COLO668 (cell line): ENCODE data around the gene NAT16.
A peak's percentile ranks its signal among the peaks of the same experiment; 100 is the strongest.
"Not testable (repeated sequence)": the region's sequence is repeated elsewhere in the genome, so short reads cannot be mapped to it uniquely, and the experiment has no call there.

ENCODE experiments used
- DNase-seq: peaks from one replicate; lab custom pipeline; 2025; ENCODE audit not compliant: unreplicated experiment; lab: John Stamatoyannopoulos, UW

NAT16 gene

DNA sequence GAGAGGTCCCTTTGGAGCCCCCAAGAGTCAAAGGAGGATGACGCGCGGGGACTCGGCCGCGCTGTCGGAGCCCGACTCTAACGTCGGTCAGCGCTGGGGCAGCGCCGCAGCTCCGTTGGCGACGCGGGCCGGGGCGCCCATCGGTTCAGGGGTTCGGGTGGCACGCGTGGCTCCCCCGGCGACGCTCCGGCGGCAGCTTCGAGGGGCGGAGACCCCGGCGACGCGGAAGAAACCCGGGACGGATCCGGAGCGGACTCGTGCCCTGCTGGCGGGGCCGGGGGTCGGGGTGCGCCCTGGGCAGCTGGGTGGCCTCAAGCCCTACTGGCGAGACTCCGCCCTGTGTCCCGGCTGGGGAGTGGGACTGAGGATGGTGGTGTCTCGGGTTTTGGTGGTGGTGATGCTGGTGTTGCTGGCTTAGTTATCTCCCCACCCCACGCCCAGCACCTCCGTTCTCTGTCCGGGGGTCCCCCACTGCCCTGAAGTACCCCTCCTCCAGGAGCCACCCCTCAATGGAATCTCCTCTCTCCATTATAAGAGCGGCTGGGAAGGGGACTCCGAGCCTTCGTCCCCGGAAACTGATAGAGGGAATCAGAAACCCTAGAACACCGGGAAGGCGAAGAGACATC, at the start of gene NAT16:
Gene NAT16 (minus strand): TSS at position 164 of the 626 bp plus-strand sequence. CDS start 5,486 bp downstream, outside the sequence.
- no peak for DNase-seq

DNA sequence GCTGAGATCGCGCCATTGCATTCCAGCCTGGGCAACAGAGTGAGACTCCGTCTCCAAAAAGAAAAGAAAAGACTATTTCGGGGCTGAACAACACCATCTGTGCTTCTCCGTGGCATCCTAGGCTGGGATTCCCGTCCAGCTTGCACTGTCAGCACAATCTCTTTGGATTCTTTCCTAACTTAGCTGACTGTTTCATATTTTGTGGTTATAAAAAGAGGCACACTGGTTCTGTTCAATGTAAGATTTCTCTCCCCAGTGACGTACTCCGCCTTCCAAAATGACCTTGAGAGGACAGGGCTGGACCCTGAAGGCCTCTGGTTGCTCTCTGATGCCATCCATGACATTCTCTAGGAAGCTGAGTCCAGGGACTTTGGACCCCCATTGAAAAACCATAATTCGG, 46.6 kb upstream of the NAT16 start:
- DNase-seq, result no peak

DNA sequence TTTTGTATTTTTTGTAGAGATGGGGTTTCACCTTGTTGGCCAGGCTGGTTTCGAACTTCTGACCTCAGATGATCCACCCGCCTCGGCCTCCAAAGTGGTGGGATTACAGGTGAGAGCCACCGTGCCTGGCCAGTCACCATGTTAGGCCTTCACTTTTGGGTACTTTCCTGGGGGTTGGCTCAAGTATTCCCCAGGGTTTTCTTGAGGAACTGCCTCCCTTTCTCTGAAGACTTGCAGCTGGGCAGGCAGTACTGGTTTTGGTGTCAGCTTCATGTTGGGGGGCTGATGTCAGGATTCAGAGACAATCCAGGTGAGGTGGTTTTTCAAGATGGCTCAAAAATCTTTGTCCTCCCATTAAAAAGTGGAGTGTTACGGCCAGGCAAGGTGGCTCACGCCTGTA, 45.6 kb upstream of the NAT16 start:
- DNase-seq, result no peak

DNA sequence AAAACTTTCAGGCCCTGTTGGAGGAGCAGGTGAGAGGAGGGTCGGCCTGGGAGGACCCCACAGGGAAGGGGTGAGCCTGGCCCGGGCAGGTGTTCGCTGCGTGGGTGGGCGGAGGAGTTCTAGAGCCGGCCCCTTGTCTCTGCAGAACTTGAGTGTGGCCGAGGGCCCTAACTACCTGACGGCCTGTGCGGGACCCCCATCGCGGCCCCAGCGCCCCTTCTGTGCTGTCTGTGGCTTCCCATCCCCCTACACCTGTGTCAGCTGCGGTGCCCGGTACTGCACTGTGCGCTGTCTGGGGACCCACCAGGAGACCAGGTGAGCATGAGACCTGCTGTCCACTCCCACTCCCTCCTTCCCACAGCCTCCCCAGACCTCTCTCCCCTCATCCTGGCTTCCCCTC, 43.4 kb upstream of the NAT16 start:
- no peak for DNase-seq

DNA sequence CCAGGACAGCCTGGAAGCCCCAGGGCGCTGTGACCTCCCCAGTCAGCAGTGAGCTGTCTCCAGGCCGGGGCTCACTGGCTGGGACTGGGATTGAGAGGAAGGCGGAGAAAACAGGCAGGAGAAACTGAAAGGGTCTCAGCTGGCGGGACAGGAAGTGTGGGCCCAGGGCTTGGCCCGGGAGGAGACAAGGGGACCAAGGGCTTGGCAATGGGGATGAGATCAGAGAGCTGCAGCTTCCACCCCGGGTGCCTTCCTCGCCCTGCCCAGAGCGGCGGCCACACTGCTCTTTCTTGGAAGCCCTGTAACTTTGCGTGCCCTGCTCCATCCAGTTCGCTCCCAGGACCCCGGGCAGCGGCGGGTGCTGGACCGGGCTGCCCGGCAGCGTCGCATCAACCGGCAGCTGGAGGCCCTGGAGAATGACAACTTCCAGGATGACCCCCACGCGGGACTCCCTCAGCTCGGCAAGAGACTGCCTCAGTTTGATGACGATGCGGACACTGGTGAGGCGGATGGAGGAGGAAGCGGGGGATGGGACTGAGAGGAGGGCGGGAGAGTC, 42.3 kb upstream of the NAT16 start:
- no peak for DNase-seq

DNA sequence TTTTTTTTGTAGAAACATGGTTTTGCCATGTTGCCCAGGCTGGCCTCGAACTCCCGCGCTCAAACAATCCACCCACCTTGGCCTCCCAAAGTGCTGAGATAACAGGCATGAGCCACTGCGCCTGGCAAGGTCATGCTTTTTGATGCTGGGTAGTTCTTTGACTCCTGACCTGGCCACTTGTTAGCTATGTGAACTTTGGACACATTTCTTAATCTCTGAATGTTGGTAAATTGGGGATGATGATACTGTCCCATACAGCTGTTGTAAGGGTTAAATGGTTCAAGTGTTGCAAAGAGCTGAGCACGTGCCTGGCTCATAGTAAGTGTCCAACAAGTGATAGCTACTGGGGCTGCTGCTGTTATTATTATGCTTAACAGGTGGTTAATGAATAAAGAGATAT, 40.2 kb upstream of the NAT16 start:
- DNase-seq, result no peak

DNA sequence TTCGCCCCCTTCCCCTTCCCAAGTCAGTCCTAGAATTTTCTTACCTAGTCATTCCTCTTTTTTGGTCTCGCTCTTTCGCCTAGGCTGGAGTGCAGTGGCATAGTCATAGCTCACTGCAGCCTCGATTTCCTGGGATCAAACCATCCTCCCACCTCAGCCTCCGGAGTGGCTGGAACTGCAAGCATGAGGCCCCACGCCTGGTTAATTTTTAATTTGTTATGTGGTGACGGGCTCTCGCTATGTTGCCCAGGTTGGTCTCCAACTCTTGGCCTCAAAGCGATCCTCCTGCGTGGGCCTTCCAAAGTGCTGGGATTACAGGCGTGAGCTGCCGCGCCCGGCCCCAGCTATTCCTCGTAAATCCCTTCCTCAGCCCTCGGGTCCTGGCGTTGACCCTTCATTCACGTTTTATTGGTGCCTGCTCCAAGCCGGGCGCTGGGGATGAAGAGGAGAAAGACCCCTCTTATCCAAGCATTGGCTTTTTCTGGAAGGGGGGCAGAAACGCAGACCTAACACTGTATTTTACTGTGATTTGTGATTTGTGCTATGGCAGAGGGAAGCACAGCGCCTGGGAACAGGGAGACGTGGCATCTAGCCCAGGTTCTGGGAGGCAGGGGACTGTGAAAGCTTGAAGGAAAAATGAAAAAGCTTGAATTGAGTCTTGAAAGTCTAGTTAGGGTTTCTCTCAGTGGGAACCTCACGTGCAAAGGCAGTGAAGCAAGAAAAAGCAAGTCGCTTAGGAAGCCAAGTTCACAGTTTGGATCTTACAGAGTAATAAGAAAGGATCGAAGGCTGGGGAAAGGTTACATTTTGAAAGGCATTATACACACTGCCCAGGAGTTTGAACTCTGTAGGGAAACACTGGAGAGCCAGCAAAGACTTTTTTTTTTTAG, 38.4 kb upstream of the NAT16 start:
- peak; percentile 43 for DNase-seq

DNA sequence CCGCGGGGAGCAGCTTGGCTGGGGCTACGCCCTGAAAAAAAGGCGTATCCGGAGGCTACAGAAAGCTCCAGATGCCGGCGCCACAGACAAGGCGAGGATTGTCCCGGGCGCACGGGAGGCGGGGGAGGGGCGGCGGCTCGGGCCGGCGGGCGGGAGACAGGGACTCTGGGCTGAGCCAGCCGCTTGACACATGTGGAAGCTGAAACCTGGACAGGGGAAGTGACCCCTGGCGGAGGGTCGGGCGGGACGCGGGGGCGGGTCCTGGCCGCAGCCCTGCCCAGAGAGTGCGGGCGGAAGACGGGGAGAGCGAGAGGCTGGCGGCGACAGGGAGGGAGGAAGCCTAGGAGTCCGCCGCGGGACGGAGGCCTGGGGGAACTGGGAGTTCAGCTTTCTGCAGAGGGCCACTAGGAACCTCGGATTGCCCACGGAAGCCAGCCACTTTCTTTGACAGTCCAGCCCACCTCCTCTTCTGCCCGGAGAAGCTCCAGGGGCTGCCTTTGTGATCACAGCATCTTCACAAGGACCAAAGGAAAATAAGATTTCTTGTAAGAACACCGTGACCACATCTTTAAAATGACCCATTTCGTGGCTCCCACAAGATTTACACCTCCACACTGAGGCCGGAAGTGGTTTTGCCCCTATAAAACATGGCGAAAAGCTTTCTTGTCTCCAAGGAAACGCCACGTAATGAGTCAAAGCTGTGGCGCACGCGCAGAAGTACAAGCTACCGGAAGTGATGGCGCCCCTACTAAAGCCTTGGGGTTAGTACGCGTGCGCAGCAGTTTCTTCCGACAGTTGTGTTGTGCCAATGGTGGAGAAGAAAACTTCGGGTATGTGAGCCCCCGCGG, 37.5 kb upstream of the NAT16 start, which contains the start of the genes PLOD3 and ZNHIT1:
Gene PLOD3 (minus strand): TSS at position 194 of the 848 bp plus-strand sequence. CDS start 307 bp downstream, outside the sequence.
Gene ZNHIT1 (plus strand): TSS at position 778 of the 848 bp plus-strand sequence. CDS start 31 bp downstream, at position 809.
- peak; percentile 97 for DNase-seq

DNA sequence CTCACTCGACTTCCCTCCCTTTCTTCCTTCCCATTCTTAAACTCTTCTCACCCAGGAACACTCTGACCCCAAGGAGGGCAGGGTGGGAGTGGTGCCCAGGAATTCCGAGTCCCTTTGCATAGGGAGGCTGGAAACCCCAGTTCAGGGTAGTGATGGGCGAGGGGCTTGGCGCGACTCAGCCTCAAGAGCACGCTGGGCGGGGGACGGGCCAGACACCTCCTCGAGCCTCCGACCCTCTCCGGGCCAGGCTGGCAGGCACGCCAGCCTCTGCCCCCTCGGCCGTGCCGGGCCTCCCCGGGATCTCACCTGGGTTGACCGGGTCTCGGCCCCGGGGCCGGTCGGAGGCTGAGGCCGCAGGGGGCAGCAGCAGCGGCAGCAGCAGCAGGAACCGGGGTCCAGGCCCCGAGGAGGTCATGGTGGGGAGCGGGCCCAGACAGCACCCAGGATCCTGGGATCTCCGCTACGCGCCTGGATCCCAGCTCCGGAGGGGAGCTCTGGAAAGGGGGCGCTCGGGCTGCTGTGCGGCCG, 36.8 kb upstream of the NAT16 start:
- no peak for DNase-seq

DNA sequence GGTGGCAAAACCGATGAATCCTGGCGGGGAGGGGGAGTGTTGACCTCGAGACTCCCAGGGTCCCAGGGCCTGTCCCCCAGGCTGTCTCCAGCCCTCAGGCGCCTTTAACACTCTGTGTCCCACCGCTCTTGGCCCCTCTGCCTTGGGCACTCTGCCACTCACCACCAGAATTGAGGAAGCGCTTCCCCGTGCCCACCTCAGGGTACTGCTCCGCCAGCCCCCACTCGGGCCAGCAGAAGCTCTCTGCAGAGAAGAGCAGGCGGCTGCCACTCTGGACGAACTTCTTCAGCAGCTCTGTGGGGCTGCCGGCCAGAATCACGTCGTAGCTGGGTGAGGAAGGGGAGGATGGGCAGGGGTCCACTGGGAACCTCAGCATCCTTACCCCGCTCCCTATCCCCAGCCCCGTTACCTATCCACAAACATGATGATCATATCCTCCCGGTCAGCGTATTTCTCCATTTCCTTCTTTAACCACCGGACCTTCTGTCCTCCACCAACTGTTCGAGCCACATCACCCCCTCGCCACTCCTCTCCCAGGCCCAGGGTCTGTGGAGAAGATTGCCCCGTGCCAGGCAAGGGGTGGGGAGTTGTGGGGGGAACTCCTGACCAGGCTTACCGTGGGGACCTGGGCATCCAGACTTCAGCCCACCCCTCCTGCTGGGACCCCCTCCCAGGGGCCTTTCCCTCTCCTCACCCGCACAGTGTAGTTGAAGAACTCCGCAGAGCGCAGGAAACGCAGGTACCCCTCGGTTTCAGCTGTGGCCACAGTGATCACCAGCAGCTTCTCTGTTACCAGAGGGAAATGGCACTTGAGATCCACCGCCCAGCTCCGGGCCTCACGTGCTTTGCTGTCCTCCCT, 36.1 kb upstream of the NAT16 start:
- DNase-seq, result peak; percentile 14

DNA sequence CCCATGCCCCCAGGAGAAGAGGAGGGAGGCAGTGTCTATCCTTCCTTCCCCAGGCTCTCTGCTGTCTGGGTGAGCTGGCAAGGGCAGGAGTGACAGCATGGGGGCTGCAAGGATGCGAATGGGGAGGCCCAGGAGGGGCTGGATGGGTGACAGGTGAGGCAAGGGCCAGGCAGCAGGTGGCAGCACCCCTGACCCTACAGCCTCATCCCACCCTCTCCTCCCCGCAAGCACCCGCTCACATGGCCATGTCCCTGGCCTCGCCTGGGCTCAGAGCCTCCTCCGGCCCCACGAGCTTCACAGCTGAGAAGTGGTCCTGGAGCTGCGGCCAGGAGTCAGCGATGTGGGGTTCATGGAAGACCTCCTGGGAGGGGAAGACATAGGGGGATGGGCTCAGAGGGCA, 31.9 kb upstream of the NAT16 start:
- no peak for DNase-seq

DNA sequence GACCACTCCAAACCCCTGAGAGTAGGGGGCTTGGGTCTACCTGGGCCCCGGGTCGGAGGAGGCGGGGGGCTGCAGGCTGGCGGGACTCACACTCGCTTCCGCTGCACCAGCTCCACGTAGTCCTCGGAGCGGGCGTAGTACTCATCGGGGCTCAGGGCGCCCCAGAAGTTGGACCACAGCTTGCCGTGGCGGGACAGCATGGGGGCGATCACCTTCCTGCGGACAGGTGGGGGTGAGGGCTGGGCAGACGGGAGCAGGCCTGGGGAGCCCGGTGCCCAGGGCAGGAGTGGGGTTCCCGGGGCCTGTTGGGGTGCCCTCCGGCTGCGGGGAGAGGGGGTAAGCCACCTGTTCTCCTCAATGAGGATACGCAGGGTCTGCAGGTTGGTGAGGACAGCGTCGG, 31.4 kb upstream of the NAT16 start:
- DNase-seq, result no peak

DNA sequence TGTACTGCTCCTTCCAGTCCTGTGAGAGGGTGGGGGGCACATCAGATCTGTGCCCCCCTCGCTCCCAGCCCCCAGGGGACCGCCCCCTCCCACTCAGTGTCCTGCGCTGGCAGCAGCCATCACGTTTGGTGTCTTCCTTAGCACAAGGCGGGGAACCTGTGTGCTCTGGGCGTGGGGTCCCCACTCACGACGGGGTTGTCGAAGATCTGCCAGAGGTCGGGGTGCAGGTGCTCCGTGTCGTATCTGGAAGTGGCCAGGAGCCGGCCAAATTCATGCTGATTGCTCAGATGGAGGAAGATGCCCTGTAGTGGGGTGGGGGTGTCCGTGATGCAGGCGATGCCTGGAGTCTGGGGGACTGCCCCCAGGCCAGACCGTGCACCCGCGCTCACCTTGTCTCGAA, 30.1 kb upstream of the NAT16 start:
- no peak for DNase-seq

DNA sequence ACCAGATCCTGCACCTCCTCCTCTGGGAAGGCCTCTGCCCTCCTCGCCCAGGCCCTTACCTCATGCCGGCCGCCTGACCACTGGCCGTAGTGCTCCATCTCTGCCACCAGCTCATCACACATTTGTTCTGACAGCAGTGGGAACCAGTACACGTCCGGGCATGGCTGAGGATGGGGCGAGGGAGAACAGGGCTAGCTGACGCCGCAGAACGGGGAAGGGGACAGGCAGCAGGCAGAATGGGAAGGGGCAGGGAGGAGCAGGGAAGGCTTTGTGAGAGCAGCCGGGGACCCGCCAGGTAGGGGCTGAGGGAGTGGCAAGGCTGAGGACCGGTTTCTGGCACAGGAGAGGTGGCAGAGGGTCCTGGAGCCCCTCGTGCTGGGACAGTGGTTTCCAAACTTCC, 28.7 kb upstream of the NAT16 start:
- DNase-seq, result no peak

DNA sequence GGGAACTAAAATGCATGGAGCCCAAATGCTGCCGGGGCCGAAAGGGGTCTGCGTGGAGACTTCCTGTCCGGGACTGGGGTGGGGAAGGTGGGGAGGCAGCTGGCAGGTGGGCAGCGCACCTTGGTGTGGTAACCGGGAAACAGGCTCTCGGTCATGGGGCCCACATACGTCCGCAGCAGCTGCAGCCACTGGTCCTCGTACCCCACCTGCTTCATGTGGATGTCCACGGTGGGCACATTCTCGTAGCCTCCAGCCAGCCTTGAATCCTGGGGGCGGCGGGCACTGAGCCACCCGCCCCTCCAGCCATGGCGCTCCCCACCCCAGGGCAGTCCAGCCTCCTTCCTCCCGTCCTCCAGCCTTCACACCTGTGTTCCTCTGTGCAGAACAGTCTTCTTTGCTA, 27.4 kb upstream of the NAT16 start:
- DNase-seq, result no peak

DNA sequence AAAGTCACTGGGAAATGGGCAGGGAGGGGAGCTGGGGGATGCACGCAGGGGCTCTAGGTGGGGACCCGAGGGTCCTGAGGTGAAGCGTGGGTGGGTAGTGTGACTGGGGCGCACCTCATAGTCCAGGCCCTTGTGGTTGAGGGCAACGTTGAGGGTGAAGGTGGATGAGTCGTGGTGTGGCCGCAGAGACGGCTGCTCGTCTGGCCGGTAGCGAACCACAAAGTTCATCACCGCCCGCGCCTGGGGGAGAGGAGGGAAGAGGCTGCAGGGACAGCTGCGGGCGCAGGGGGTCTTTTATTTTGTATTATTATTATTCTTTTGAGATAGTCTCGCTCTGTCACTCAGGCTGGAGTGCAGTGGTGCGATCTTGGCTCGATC, 26.6 kb upstream of the NAT16 start:
- DNase-seq, result no peak

DNA sequence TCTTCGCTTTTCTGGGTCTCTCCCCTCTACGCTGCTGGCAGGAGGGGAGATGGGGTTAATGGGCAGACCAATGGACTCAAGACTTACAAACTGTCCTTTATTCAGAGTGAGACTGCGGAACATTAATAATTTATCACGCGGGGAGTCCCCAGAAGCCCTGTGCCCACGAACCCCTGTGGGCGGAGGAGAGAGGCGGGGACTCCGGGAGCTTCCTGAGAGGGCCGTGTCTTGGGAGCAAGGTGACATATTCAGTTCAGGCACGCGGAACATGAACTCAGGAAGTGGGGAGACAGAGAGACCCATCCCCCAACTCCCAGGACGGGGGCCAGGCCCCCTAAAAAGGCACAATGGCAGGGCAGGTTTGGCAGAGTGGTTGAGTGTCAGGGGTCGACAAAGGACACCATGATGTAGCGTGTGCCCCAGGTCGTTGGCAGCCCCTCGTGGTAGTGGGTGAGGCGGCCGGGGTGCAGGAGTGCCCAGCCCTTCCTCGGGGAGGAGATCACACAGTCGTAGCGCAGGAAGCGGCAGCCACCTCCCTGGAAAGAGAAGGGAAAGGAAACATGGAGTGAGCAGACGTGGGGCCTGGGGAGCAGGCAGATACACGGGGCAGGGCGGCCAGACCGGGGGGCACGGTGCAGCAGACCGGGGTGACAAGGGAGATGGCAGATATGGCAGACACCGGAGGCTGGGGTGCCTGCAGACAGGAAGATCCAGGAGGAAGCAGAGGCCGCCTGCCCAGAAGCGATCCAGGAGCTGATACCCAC, 26.0 kb upstream of the NAT16 start:
- no peak for DNase-seq

DNA sequence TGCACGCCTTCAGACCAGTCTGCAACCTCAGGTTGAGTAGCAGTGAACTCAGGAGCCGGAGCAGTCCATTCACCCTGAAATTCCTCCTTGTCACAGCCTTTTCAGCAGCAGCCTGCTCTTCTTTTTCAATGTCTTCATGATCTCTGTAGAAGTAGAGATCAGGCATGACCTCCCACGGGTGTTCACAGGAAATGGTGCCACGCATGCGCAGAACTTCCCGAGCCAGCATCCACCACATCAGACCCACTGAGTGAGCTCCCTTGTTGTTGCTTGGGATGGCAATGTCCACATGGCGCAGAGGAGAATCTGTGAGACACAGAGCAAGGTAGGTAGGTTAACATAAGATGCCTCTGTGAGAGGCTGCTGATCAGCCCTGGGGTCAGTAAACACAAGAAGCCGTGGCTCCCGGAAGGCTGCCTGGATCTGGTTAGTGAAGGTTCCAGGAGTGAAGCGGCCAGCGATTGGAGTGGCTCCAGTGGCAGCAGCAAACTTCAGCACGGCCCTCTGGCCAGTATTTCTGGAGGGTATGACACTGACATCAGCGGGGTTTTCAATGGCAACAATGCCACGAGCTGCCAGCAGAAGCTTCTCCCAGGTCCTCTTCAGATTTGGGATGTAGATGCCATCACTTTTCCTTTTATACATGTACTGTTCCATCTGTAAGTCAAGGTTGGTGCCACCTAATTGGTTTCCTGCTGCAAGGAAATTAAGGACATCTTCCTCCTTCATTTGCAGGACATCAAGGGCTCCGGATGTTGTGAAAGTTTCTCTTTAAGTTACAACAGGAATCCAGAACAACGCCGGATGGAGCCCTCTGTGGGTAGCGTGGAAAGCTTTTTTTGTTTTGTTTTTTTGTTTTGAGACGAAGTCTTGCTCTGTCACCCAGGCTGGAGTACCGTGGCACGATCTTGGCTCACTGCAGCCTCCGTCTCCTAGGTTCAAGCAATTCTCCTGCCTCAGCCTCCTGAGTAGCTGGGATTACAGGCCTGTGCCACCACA, 23.9 kb upstream of the NAT16 start:
- DNase-seq, result not testable (repeated sequence)
